IMR-90 (cell line): Measurements from ENCODE around the gene HEATR5A.

Experiments used
- CTCF ChIP-seq: conservative IDR thresholded peaks from 2 replicates; pipeline ENCODE4 v1.5.1; 2012; ENCODE audit warnings: mild to moderate bottlenecking, low read depth, low read length, improper control_type of control experiment
- ELK1 ChIP-seq: fragments of 150-350 bp; IDR thresholded peaks from 2 replicates; pipeline ENCODE4 v1.6.1; 2016; ENCODE audit warnings: low read depth, mild to moderate bottlenecking, low read length, moderate library complexity, borderline replicate concordance
- MXI1 ChIP-seq: IDR thresholded peaks from 2 replicates; pipeline ENCODE4 v1.6.1; 2012; ENCODE audit warnings: low read depth, mild to moderate bottlenecking, low read length, moderate library complexity, borderline replicate concordance
- RAD21 ChIP-seq: IDR thresholded peaks from 2 replicates; pipeline ENCODE4 v1.6.1; 2012; ENCODE audit warnings: low read length, improper control_type of control experiment
- RCOR1 ChIP-seq: IDR thresholded peaks from 2 replicates; pipeline ENCODE4 v1.6.1; 2012; ENCODE audit warnings: mild to moderate bottlenecking, low read length, improper control_type of control experiment; ENCODE audit not compliant: insufficient replicate concordance
- USF2 ChIP-seq: fragments of 150-350 bp; IDR thresholded peaks from 2 replicates; pipeline ENCODE4 v1.6.1; 2017; ENCODE audit warnings: mild to moderate bottlenecking, antibody characterized with exemption, low read length, low read depth

- no peak for TF ChIP-seq CTCF
- TF ChIP-seq RCOR1: no peak
- no peak for TF ChIP-seq ELK1
- TF ChIP-seq USF2: no peak
- no peak for TF ChIP-seq RAD21
- TF ChIP-seq MXI1: no peak
Measured at GRCh38 chr14:31312934-31313333, 107.4 kb downstream of the HEATR5A start.
